Gastroesophageal sphincter (tissue), 4 donors: ENCODE measurements around the gene FAM83C. TPM values are rescaled to one million over a fixed set of nuclear protein-coding genes. Genes with fewer than 3 reads are reported as not detected.
A peak's percentile ranks its signal among the peaks of the same experiment; 100 is the strongest.

Experiments
- ATAC-seq: fragments of 150-250 bp; one replicate; pipeline ENCODE4 v1.9.1; 2016; ENCODE audit warnings: mild to moderate bottlenecking, moderate library complexity
- H3K27ac ChIP-seq, 4 donors: fragments of 200-600 bp; sonication (generic) in 3 of 4; 1 replicate in 3 of 4; 2 replicates in 1 of 4; pipeline ENCODE4 v1.5.1; 2016 to 2019
- H3K27me3 ChIP-seq: fragments of 200-600 bp; sonication (generic); one replicate; pipeline ENCODE4 v1.5.1; 2019
- H3K36me3 ChIP-seq, 2 donors: fragments of 200-600 bp; sonication (generic); one replicate each; pipeline ENCODE4 v1.5.1; 2019; ENCODE audit warnings: control low read depth in 1 of 2
- H3K4me1 ChIP-seq, 3 donors: fragments of 200-600 bp; sonication (generic); 1 replicate in 2 of 3; 2 replicates in 1 of 3; pipeline ENCODE4 v1.5.1; 2016 to 2019; ENCODE audit warnings: control low read depth in 2 of 3
- H3K4me3 ChIP-seq, 2 donors: fragments of 200-600 bp; sonication (generic); one replicate each; pipeline ENCODE4 v1.5.1; 2019; ENCODE audit warnings: mild to moderate bottlenecking in 1 of 2, moderate library complexity in 1 of 2
- H3K9me3 ChIP-seq, 3 donors: fragments of 200-600 bp; sonication (generic); one replicate each; pipeline ENCODE4 v1.5.1; 2017 to 2019; ENCODE audit warnings: control low read depth in 2 of 3
- EP300 ChIP-seq: sonication (generic); formaldehyde crosslinking; IDR thresholded peaks from one replicate; pipeline ENCODE4 v1.6.1; 2017; ENCODE audit warnings: antibody characterized with exemption, mild to moderate bottlenecking
- POLR2A ChIP-seq, 2 donors: fragments of 450-650 bp; IDR thresholded peaks; one replicate each; pipeline ENCODE4 v1.6.1; 2017; ENCODE audit warnings: antibody characterized with exemption in 2 of 2, mild to moderate bottlenecking in 2 of 2, moderate library complexity in 1 of 2
- POLR2AphosphoS5 ChIP-seq: sonication (generic); formaldehyde crosslinking; IDR thresholded peaks from one replicate; pipeline ENCODE4 v1.6.1; 2017; ENCODE audit warnings: antibody characterized with exemption
- WGBS, 2 donors: methylation state at CpG; one replicate each; pipeline ENCODE4 v1.1.5; 2018; ENCODE audit warnings: low coverage in 1 of 2; 5-methylcytosine and 5-hydroxymethylcytosine counted together
- total RNA-seq, 4 donors: library from RNA; depleted of rRNA; stranded (reverse); fragments of >200 nt; gene quantifications; one replicate each; pipeline ENCODE4 v1.1.0, GENCODE V29; 2016
- TF ChIP-seq, protein P1 (sequence below), 4 experiments: fragments of 200-600 bp in 2 of 4; fragments of 450-650 bp in 2 of 4; sonication (generic) in 1 of 4; IDR thresholded peaks; one replicate each; pipeline ENCODE4 v1.5.1; 2017 to 2019; ENCODE audit warnings: antibody characterized with exemption in 4 of 4, mild to moderate bottlenecking in 2 of 4, moderate library complexity in 2 of 4

The FAM83C gene
- total RNA-seq, 4 donors from 2014 or later = 1.4 TPM; not detected in 3

DNA sequence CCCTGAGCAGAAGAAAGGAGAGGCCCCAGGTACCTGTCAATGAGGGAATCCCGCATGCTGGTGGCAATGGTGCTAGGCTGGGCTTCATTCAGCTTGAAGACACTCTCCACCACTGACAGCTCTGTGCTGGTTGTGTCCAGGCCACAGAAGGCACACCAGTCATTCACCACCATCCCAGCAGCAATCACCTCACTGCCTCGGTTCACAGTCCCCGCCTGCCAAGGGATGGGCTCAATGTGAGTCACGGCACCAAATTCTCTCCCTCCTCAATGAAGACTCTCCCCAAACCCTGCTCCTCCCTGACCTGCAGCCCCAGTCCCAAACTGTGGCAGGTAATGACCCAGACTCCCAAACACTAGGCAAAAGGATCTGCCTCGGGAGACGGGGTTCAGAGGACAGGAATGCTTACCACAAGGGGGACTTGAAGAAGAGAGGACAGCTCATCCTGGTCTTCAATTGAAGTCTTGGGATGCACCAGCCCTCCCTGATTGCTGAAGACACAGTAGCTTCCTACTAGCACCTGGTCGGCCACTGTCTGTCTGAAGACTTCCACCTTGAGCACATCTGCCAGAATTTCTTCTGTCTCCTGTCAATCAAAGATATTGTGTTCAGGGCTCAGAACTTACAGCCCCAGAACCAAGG, 12.6 kb downstream of the FAM83C start:
- 76 to 86% methylated on average over 1 to 4 of the region's 7 CpGs for WGBS, 2 donors
- Histone ChIP-seq H3K27ac (peak overlapping the region in 2 of 4 donors; percentile 96 to 99), H3K9me3 (no peaks in the 10 kb centered on the region), H3K4me3 (no peak overlapping the region), H3K4me1 (peaks cover 9 to 54% (median 24%) of the 10 kb centered on the region in 3 donors), H3K36me3 (peaks cover 0 to 33% of the 10 kb centered on the region in 2 donors), H3K27me3 (no peaks in the 10 kb centered on the region)
- TF ChIP-seq EP300 (no peak), POLR2A (IDR thresholded peaks at IDR 0.05) (no peak), POLR2AphosphoS5 (no peak)
- TF ChIP-seq, protein P1, sequence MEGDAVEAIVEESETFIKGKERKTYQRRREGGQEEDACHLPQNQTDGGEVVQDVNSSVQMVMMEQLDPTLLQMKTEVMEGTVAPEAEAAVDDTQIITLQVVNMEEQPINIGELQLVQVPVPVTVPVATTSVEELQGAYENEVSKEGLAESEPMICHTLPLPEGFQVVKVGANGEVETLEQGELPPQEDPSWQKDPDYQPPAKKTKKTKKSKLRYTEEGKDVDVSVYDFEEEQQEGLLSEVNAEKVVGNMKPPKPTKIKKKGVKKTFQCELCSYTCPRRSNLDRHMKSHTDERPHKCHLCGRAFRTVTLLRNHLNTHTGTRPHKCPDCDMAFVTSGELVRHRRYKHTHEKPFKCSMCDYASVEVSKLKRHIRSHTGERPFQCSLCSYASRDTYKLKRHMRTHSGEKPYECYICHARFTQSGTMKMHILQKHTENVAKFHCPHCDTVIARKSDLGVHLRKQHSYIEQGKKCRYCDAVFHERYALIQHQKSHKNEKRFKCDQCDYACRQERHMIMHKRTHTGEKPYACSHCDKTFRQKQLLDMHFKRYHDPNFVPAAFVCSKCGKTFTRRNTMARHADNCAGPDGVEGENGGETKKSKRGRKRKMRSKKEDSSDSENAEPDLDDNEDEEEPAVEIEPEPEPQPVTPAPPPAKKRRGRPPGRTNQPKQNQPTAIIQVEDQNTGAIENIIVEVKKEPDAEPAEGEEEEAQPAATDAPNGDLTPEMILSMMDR (IDR thresholded peaks at IDR 0.05) = no peak
- ATAC-seq = no peak

DNA sequence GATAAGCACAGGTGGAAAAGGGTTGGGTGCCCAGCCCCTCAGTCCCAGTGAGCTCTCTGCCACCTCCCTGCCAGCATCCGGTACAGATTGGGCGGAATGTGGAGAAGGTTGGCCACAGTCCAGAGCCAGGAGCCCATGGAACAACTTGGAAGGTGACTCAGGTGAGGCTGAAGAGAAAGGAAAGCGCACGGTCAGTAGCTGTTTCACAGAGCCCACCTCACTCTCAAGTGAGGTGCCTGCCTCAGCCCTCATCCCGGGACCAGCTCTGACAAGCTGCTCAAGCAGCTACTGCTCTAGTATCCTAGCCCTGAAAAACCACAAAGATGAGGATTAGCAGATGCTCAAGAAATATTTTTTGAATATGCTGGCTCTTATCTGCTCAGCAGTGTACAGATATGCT, 13.2 kb downstream of the FAM83C start:
- Histone ChIP-seq H3K4me3 (no peak overlapping the region), H3K9me3 (no peaks in the 10 kb centered on the region), H3K36me3 (peaks cover 0 to 39% of the 10 kb centered on the region in 2 donors), H3K4me1 (peaks cover 9 to 53% (median 24%) of the 10 kb centered on the region in 3 donors), H3K27ac (peak overlapping the region; percentile 92 to 99 (median 95)), H3K27me3 (no peaks in the 10 kb centered on the region)
- TF ChIP-seq POLR2A (IDR thresholded peaks at IDR 0.05) (no peak), EP300 (no peak), POLR2AphosphoS5 (no peak)
- TF ChIP-seq, protein P1 (IDR thresholded peaks at IDR 0.05) = no peak
- no peak for ATAC-seq
- 80% methylated on average over 1 of the region's 5 CpGs for WGBS, 2 donors

DNA sequence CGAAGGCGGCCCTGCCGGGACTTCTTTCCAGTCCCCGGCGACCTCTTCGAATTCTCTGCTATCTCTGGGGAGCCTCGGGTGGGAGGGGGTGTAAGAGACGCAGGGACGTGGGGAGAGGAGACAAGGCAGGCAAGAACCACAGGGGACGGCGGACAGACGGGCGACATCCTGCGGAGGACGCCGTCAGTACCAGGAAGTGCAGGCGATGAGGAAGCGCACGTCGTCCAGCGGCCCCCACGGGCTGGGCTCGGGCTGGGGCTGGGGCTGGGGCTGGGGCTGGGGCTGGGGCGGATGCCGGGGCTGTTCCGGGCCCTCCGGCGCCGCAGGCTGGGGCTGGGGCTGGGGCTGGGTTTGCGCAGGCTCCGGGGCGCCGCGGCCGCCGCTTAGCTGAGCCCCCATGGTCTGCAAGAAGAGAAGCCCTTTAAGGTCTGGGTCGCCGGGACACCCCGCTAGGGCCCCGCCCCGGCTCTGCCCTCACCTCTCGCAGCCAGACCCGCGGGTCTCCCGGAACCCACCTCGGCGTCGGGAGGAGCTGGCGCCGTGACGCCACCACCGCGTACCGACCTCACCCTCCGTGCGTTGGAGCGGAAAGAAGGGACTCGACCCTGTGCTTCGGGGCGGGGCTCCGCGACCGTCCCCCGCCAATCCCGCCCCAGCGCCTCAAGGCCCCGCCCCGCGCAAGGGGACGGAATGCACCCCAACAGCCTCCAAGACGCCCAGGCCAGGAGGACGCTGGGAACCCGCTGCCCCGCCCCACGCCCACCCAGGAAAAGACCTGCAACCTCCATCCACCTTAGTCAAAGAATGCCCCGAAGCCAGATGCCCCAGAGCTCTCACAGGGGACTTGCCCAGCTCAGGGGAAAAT, 14.5 kb downstream of the FAM83C start, which contains the start of gene MMP24OS:
MMP24OS (minus strand) TSS at position 592 of the 865 bp plus-strand sequence; CDS start at position 399, 193 bp downstream.
- Histone ChIP-seq H3K4me3 (peak within 1 kb of the TSS; percentile 63 to 72), H3K27me3 (no peaks in the 10 kb centered on the region), H3K9me3 (no peaks in the 10 kb centered on the region), H3K4me1 (peaks cover 4 to 40% (median 12%) of the 10 kb centered on the region in 3 donors), H3K36me3 (peaks cover 0 to 39% of the 10 kb centered on the region in 2 donors), H3K27ac (peak within 1 kb of the TSS; percentile 92 to 99 (median 95))
- whole genome bisulfite sequencing, 2 donors = 0% methylated on average over 12 of the region's 76 CpGs; no CpG with 5 or more reads in 1 of the 2 donors
- TF ChIP-seq POLR2AphosphoS5 (peak; percentile 99), EP300 (no peak), POLR2A (IDR thresholded peaks at IDR 0.05) (peak; percentile 96 to 97)
- TF ChIP-seq, protein P1 (IDR thresholded peaks at IDR 0.05) = peak in 2 of 4 experiments; percentile 10 to 41
- peak; percentile 96 for ATAC-seq

DNA sequence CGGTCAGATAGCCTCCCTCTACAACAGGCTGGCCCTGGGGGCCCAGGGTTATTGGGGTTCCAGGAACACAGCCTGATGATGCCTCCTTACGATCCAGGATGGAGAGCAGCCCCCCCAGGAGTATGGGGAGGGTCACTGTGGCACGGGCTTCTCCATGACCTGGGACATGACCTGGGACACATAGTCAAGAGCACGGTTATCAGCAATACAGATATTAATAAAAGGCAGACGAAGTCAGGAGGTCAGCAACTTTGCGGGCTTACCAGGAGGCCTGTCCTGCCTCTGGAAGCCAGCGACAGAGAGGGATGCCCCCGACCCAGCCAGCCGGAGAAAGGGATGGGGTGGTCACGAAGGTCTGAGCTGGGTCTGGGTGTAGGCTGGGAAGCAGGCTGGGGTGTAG, 15.1 kb downstream of the FAM83C start:
- H3K9me3 ChIP-seq = no peaks in the 10 kb centered on the region
- WGBS, 2 donors = 0 to 18% methylated on average over 6 of the region's 10 CpGs
- peaks cover 4 to 34% (median 12%) of the 10 kb centered on the region in 3 donors for H3K4me1 ChIP-seq
- H3K27me3 ChIP-seq = no peaks in the 10 kb centered on the region
- H3K4me3 ChIP-seq = peak overlapping the region; percentile 63 to 72
- peaks cover 0 to 39% of the 10 kb centered on the region in 2 donors for H3K36me3 ChIP-seq
- H3K27ac ChIP-seq = peak overlapping the region; percentile 92 to 99 (median 95)
- TF ChIP-seq POLR2AphosphoS5 = no peak
- TF ChIP-seq POLR2A (IDR thresholded peaks at IDR 0.05) = no peak
- TF ChIP-seq, protein P1 (IDR thresholded peaks at IDR 0.05) = no peak
- TF ChIP-seq EP300 = no peak
- ATAC-seq = no peak
